GM21381 (cell line): ENCODE data around the gene MYH15.

ENCODE experiments used
- ATAC-seq: cut with Tn5 transposase; IDR thresholded peaks from one replicate; pipeline ENCODE4 v1.9.1; 2021; ENCODE audit warnings: mild to moderate bottlenecking, moderate library complexity; ENCODE audit not compliant: unreplicated experiment

MYH15 gene

GRCh38 chr3:108416111-108416869 is 94.1 kb downstream of the MYH15 start:
- no peak for ATAC-seq

- no peak for ATAC-seq
These were observed 94.7 kb downstream of the MYH15 start for GRCh38 chr3:108415661-108416060.

DNA sequence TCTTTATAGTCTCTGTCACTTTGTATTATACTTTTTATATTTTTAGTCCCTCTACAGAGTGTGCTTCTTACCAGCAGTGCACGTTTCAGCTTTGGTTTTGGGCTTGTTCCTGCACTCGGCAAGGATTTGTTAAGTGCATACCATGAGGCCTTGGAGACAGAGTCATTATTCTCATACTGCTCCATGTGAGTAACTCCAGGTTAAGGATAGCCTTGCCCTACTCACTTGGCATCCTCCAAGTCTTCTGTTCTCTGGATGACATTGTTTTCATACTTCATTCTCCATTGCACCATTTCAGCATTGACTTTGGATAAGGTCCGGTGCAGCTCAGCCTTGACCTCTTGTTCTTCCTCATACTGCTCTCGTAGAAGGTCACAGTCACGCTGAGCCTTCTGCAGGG is 96.4 kb downstream of the MYH15 start:
- ATAC-seq: no peak

- no peak for ATAC-seq
These were observed 98.2 kb downstream of the MYH15 start for GRCh38 chr3:108412121-108412750.

- no peak for ATAC-seq
These were observed 99.8 kb downstream of the MYH15 start for GRCh38 chr3:108410531-108410984.

- ATAC-seq: no peak
These were observed 100.6 kb downstream of the MYH15 start for GRCh38 chr3:108409800-108410178.

GRCh38 chr3:108408883-108409799 is 101.3 kb downstream of the MYH15 start:
- no peak for ATAC-seq

DNA sequence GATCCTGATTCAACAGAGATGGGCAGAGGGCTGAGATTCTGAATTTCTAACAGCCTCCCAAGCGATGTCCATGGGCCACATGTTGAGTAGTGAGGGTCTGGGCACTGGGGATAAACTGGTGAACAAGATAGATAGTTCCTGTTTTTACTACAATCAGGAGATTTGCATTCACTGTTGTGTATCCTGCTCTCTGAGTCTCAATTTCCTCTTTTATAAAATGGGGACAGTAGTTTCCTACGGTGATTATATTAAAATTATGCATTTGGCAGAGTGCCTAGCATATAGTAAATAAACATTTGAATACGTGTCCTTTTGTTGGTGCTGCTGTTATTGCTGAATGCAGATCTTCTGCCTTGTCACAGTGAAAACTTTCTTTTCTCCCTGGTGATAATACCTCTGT is 102.5 kb downstream of the MYH15 start:
- no peak for ATAC-seq

- ATAC-seq: peak; percentile 91
These were observed 103.7 kb downstream of the MYH15 start for GRCh38 chr3:108406661-108407206.

GRCh38 chr3:108406063-108406660 is 104.2 kb downstream of the MYH15 start:
- ATAC-seq: peak; percentile 14

DNA sequence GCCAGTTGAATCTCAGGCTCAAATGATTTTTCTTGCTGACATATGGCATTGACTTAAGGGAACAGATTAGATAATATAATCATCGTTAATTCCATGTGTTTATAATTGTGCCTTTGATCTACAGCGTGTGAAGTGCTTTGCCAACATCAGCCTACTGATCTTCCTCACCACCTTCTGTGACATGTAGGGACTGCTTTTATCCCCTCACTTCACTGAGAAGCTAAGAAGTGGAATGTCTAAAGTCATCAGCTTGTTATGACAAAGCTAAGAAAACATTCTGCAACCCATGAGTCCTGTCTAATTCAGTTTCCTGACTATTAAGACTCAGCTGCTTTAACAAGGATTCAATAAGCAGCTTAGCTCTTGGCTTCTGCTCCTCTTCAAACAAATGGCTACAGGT is 106.0 kb downstream of the MYH15 start:
- ATAC-seq: no peak

DNA sequence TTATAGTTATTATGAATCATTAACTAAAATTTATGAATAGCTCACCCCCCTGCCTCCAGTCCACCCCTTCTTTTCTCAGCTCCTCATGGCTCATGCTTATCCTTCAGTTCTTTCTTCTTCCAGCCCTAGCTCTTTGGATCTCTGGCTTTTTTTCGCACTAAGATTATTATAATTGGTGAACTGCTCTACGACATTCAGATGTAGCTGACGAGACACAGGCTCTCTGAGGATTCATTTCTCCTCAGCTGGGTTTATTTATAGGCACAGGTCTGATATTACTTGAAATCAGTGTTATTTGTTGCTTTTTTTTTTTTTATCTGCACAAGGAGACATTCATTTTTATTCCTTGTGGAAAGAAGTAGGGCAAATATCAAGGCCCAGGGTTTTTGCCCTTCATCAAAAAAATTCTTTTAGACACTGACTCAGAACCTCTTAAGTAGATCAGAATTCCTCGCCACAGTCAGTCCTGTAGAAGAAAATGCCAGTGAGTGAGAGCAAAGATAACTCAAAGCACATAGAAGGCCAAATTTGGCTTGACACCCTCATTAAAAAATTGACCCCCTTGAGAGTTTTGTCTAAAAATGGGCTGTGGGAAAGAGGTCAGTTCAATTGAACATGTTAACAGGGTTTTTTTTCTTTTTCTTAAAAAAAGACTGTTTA is 106.6 kb downstream of the MYH15 start:
- no peak for ATAC-seq

- ATAC-seq: no peak
These were observed 107.2 kb downstream of the MYH15 start for GRCh38 chr3:108403198-108403597.

- ATAC-seq: no peak
These were observed 108.6 kb downstream of the MYH15 start for GRCh38 chr3:108401836-108402235.

DNA sequence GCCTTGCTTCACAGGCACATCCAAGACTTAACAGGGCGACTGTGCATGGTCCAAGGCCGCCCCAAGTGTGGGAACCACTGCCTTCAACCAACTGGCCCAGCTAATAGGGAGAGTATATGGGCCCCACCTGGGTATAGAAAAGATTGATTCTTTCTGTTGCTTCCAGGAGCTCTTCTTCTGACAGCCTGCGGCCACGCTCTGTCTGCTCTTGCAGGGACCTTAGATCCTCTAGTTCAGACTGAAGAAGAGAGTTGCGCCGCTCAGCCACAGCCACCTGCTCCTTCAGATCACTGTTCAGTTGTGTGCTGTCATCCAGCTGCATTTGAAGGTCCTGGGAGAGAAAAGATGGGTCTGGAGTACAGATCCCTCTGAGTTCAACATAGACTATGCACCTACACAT is 111.9 kb downstream of the MYH15 start:
- no peak for ATAC-seq

DNA sequence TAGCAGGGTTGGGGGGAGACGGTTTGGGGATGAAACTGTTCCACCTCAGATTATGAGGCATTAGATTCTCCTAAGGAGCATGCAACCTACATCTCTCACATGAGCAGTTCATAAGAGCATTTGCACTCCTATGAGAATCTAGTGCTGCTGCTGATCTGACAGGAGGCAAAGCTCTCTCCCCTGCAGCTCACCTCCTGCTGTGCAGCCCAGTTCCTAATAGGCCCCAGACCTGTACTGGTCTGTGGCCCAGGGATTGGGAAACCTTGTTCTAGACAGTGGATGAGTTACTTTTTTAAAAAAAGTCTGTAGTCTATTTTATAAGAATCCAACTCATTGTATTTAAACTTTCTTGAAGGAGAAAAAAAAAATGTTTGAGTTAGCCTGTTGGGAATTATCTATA is 114.1 kb downstream of the MYH15 start:
- ATAC-seq: no peak

- no peak for ATAC-seq
These were observed 115.8 kb downstream of the MYH15 start for GRCh38 chr3:108394563-108394962.

DNA sequence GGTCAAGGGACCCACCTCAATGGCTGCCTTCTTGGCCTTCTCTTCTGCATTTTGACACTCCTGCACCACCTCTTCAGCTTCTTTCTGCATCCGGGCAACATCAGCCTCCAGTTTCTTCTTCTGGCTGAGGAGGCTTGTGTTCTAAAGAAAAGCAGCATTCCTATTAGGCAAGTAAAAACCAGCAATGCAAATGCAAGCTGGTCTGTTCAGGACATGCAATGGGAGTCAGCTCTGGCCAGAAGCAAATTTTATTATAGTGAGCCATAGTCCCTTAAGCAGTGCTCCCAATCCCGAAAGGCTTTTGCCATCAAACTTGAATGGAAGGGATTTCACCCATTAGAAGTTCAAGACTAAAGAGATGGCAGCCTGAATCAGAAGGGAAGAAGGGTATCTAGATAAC is 116.4 kb downstream of the MYH15 start:
- ATAC-seq: no peak

DNA sequence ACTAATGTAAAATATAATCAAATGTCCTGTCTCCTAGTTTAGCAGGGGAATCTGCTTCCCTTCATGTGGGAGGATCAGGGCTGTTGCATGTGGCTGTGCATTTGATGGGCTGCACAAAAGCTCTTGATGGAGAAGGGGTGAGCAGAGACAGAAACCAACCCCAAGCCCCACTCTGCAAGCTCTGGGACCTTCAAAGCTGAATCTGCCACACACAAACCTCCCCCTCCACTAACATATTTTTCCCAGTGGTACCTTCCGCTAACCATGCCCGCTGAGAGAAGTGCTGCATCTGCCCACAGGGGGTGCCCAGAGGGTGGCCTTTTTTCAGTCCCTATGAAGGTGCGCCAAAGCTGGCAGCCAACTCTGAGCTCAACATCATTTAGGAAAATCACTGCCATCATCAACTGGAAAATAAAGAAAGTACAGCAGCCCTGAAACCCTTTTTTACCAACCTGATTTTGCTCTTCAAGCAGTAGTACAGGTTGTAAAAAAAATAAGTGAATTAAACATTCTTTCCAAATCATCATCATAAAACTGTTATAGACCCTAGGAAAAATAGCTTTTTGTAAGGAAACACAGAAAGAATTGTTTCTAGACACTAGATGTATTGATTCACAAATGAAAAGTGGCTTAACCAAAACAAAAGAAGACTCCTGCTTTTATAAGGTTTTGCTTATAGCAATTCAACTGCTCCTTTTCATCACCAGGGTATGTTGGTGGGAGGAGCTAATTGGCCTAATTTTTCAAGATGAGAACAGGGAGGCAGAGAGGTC is 117.1 kb downstream of the MYH15 start:
- no peak for ATAC-seq
